MCF 10A (cell line): Measurements from ENCODE around the gene P3R3URF. TPM values are rescaled to one million over a fixed set of nuclear protein-coding genes. Genes with fewer than 3 reads are reported as not detected.

Experiments used
- BruUV-seq: library from RNA; stranded (reverse); fragments of 400-500 nt; replicated peaks from 2 replicates; lab custom pipeline; 2021; lab: Mats Ljungman, UMichigan
- CTCF ChIA-PET: fragments of 300-600 bp; sonication (Branson Sonifier 250); formaldehyde crosslinking; extraction: SDS; loops from one replicate; lab custom pipeline; 2021; ENCODE audit warnings: antibody characterized with exemption, inconsistent platforms; lab: Yijun Ruan, JAX
- POLR2A ChIA-PET: fragments of 300-600, 350-650 bp; sonication (Branson Sonifier 250); formaldehyde crosslinking; extraction: SDS; loops from one replicate; lab custom pipeline; 2020; ENCODE audit warnings: antibody characterized with exemption, inconsistent platforms; lab: Yijun Ruan, JAX
- DNase-seq: peaks from one replicate; pipeline ENCODE4 v3.0.0-alpha.2; 2018; ENCODE audit not compliant: unreplicated experiment
- H3K27ac Mint-ChIP-seq: one replicate; pipeline ENCODE4 v1.8.0; 2022; ENCODE audit warnings: mild to moderate bottlenecking, low read depth, mixed read lengths; ENCODE audit not compliant: unreplicated experiment
- H3K27me3 Mint-ChIP-seq: one replicate; pipeline ENCODE4 v1.8.0; 2022; ENCODE audit warnings: mixed read lengths; ENCODE audit not compliant: insufficient read depth, unreplicated experiment
- H3K36me3 Mint-ChIP-seq: one replicate; pipeline ENCODE4 v1.8.0; 2022; ENCODE audit warnings: mild to moderate bottlenecking, moderate library complexity, mixed read lengths; ENCODE audit not compliant: insufficient read depth, unreplicated experiment
- H3K4me1 Mint-ChIP-seq: one replicate; pipeline ENCODE4 v1.8.0; 2022; ENCODE audit warnings: mixed read lengths; ENCODE audit not compliant: insufficient read depth, unreplicated experiment
- H3K4me3 Mint-ChIP-seq: one replicate; pipeline ENCODE4 v1.8.0; 2022; ENCODE audit warnings: mild to moderate bottlenecking, moderate library complexity, mixed read lengths; ENCODE audit not compliant: unreplicated experiment
- H3K9me3 Mint-ChIP-seq: one replicate; pipeline ENCODE4 v1.8.0; 2022; ENCODE audit warnings: mixed read lengths; ENCODE audit not compliant: unreplicated experiment
- CTCF ChIP-seq: fragments of 200-600 bp; IDR thresholded peaks from one replicate; pipeline ENCODE4 v1.8.0; 2022; ENCODE audit warnings: antibody characterized with exemption, mild to moderate bottlenecking; ENCODE audit not compliant: unreplicated experiment
- intact Hi-C: fragments of 100-400 bp; cut with micrococcal nuclease; formaldehyde crosslinking; loops from 2 replicates; pipeline ENCODE4 v1.14.1; 2022
- total RNA-seq: library from RNA; stranded (reverse); gene quantifications from 2 replicates; pipeline ENCODE4 v1.2.3, GENCODE V29; 2022

Gene P3R3URF
- total RNA-seq, 1 experiment from 2014 or later: not detected

- Mint-ChIP-seq H3K4me3 (no peak overlapping the region), H3K36me3 (no peaks in the 10 kb centered on the region), H3K27me3 (no peaks in the 10 kb centered on the region), H3K4me1 (peaks cover 17% of the 10 kb centered on the region), H3K27ac (no peak overlapping the region), H3K9me3 (no peaks in the 10 kb centered on the region)
- CTCF ChIA-PET: interaction anchor here (0.8 to 10.6 kb wide), 9 partner anchors 12 to 184 kb away, joined by 3 to 266 read pairs (median 4); partner anchors contain the start of gene TSPAN1
- intact Hi-C loops: loop anchor here (2.0 to 5.0 kb wide), 2 partner anchors 23 to 89 kb away; partner anchors contain the start of genes PIK3R3 and POMGNT1
- TF ChIP-seq CTCF: no peak
- POLR2A ChIA-PET: interaction anchor here (0.6 to 3.0 kb wide), 6 partner anchors 23 to 47 kb away, joined by 3 to 10 read pairs (median 5); partner anchors contain the start of genes POMGNT1, RAD54L and TSPAN1
- DNase-seq: no peak
- no TSS peak for BruUV-seq
These were observed 45.5 kb upstream of the P3R3URF start for GRCh38 chr1:46221749-46222148.

- DNase-seq: no peak
- intact Hi-C loops: loop anchor here (5.0 kb wide), 1 partner anchor 89 kb away; the partner anchor contains the start of gene PIK3R3
- BruUV-seq: no TSS peak
- no peak for TF ChIP-seq CTCF
- no peak overlapping the region for H3K4me3 Mint-ChIP-seq
- ChIA-PET POLR2A (interaction anchor here (2.1 to 3.0 kb wide), 2 partner anchors 22 to 38 kb away, joined by 8 to 10 read pairs; partner anchors contain the start of gene POMGNT1), CTCF (interaction anchor here (0.6 to 10.6 kb wide), 3 partner anchors 18 to 183 kb away, joined by 3 to 266 read pairs (median 11); partner anchors contain the start of gene LURAP1)
- H3K36me3 Mint-ChIP-seq: no peaks in the 10 kb centered on the region
- H3K4me1 Mint-ChIP-seq: peaks cover 17% of the 10 kb centered on the region
- H3K27ac Mint-ChIP-seq: no peak overlapping the region
- H3K27me3 Mint-ChIP-seq: no peaks in the 10 kb centered on the region
- H3K9me3 Mint-ChIP-seq: no peaks in the 10 kb centered on the region
These were observed 44.5 kb upstream of the P3R3URF start for GRCh38 chr1:46220808-46221207.

- H3K27me3 Mint-ChIP-seq: no peaks in the 10 kb centered on the region
- TF ChIP-seq CTCF: no peak
- no peaks in the 10 kb centered on the region for H3K9me3 Mint-ChIP-seq
- H3K4me1 Mint-ChIP-seq: peaks cover 17% of the 10 kb centered on the region
- H3K4me3 Mint-ChIP-seq: no peak overlapping the region
- H3K36me3 Mint-ChIP-seq: no peaks in the 10 kb centered on the region
- intact Hi-C loops: loop anchor here (5.0 kb wide), 1 partner anchor 88 kb away; the partner anchor contains the start of gene PIK3R3
- no TSS peak for BruUV-seq
- no peak overlapping the region for H3K27ac Mint-ChIP-seq
- ChIA-PET POLR2A (interaction anchor here (1.3 to 4.3 kb wide), 15 partner anchors 16 to 534 kb away, joined by 3 to 57 read pairs (median 8); partner anchors contain the start of genes GPBP1L1, LRRC41, LURAP1 and NSUN4), CTCF (interaction anchor here (0.6 to 10.6 kb wide), 11 partner anchors 17 to 182 kb away, joined by 3 to 266 read pairs (median 4); partner anchors contain the start of genes LURAP1 and UQCRH)
- DNase-seq: no peak
These were observed 43.5 kb upstream of the P3R3URF start for GRCh38 chr1:46219551-46220520.
